ENCODE measurements around the gene METTL17.
"Not testable (repeated sequence)": the region's sequence is repeated elsewhere in the genome, so short reads cannot be mapped to it uniquely, and the experiment has no call there.

METTL17 gene, protein sequence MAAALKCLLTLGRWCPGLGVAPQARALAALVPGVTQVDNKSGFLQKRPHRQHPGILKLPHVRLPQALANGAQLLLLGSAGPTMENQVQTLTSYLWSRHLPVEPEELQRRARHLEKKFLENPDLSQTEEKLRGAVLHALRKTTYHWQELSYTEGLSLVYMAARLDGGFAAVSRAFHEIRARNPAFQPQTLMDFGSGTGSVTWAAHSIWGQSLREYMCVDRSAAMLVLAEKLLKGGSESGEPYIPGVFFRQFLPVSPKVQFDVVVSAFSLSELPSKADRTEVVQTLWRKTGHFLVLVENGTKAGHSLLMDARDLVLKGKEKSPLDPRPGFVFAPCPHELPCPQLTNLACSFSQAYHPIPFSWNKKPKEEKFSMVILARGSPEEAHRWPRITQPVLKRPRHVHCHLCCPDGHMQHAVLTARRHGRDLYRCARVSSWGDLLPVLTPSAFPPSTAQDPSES

DNA sequence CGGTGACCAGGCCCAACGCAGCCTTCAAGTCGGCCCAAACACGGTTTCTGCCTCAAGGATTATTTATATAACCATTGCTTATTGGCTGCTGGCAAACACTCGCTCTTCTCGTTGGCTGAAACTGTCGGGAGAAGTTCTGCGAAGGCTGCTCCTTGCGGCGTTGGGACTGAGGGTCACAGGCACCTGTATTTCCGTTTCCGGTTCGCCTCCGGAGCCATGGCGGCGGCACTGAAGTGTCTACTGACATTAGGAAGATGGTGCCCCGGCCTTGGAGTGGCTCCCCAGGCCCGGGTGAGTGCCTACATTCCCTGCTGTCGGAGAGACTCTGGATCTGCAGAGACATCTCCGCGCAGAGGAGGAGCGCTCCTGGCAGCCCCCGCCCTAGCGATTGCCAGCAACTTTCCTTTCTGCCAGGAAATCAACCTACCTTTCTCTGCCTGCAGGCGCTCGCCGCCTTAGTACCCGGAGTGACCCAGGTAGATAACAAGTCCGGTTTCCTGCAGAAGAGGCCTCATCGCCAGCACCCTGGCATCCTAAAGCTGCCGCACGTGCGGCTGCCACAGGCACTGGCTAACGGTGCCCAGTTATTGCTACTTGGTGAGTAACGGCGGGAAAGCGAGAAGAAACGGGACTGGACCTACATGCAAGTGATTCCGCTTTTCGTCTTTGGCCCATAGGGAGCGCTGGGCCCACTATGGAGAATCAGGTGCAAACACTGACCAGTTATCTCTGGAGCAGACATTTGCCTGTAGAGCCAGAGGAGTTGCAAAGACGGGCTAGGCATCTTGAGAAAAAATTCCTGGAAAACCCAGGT lies at the start of gene METTL17:
Gene METTL17 (plus strand): TSS at position 194 of the 814 bp plus-strand sequence. CDS start 23 bp downstream, at position 217.
- DNase-seq: peak; percentile 76

- not testable (repeated sequence) for DNase-seq
Observed at GRCh38 chr14:20945146-20945545, 44.6 kb upstream of the METTL17 start.

- not testable (repeated sequence) for DNase-seq
Observed at GRCh38 chr14:20946707-20947106, 43.1 kb upstream of the METTL17 start.

DNA sequence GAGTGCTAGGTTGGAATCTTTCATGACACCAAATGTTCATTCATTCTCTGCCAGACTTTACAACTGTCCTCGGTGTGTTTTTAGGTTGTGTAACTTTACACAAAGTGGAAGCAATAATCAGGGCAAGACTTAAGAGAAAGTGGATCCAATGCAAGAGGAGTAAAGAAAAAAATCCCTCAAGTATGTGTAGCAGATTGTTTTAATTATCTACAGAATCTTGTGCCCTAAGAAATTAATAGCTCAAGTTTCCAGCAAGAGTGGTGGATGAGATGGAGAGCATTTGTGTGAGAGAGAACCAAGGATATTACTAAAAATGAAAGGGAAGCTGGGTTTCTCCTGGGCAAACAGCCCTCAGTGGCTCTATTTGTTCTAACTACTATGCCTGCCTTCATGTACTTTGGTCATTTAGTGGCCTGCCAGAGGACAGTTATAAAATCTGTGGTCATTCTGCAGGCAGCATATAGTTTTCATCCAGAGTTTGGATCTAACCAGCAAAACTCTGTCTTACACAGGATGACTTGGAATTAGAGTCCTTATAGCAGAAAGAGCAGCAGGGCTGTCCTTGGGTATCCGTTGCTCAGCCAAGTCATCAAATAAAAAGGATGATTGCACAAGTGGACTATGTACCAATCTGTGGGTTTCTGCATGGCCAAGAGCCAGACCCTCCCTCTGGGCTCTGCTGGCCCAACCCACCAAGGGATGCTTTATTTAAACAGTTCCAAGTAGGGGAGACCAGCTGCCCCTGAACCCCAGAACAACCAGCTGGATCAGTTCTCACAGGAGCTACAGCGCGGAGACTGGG lies 34.8 kb upstream of the METTL17 start, which contains the start of gene RNASE2:
Gene RNASE2 (plus strand): TSS at position 752 of the 802 bp plus-strand sequence. CDS start 285 bp downstream, outside the sequence.
- not testable (repeated sequence) for DNase-seq

DNA sequence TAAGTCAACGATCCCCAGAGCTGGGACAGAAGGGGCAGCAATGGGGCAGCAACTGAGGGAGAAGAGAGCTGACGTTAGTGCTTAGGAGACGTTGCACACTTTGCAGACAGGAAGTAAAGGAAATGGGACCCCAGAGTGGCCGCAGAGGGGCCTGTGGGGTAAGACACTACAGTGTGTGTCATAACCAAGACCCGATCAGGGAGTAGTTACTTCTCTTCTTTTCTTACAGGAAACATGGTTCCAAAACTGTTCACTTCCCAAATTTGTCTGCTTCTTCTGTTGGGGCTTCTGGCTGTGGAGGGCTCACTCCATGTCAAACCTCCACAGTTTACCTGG lies 34.3 kb upstream of the METTL17 start:
- not testable (repeated sequence) for DNase-seq

GRCh38 chr14:20956376-20956976 lies 33.3 kb upstream of the METTL17 start:
- DNase-seq: no peak

GRCh38 chr14:20958946-20959345 lies 30.8 kb upstream of the METTL17 start:
- DNase-seq: not testable (repeated sequence)

DNA sequence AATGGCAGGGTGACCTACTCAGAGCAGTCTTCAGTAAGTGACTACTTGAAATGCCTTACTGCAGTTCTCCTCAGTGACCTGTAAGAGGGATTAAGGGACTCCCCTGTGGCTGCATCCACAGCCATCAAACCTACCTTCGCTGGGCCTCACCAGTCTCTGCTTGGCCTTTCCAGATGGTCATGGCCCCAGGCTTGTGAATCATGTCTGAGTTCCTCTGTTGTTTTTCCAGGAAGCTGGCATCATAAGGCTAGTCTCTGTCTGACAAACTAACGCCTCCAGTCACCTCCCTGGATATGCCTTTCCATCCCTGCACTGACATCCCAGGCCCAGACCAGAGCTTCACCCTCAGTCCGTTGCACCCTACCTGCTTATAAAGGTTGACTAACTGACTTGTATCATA lies 20.4 kb upstream of the METTL17 start:
- DNase-seq: no peak

DNA sequence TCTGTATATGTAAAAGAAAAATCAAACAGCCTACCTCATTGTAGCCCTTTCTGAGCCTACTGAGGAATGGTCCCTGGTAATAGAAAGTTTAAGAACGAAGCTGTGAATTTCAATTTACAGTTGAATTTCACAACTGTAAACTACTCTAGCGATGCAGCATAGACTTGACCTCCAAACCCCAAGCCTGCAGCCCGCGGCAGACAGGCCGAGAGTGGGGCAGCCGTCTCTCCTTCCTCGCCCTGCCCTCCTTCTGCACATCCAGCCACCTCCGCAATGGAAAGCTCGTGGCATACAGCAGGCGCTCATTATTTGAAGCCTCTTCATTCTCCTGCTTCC lies 19.2 kb upstream of the METTL17 start:
- DNase-seq: peak; percentile 17

DNA sequence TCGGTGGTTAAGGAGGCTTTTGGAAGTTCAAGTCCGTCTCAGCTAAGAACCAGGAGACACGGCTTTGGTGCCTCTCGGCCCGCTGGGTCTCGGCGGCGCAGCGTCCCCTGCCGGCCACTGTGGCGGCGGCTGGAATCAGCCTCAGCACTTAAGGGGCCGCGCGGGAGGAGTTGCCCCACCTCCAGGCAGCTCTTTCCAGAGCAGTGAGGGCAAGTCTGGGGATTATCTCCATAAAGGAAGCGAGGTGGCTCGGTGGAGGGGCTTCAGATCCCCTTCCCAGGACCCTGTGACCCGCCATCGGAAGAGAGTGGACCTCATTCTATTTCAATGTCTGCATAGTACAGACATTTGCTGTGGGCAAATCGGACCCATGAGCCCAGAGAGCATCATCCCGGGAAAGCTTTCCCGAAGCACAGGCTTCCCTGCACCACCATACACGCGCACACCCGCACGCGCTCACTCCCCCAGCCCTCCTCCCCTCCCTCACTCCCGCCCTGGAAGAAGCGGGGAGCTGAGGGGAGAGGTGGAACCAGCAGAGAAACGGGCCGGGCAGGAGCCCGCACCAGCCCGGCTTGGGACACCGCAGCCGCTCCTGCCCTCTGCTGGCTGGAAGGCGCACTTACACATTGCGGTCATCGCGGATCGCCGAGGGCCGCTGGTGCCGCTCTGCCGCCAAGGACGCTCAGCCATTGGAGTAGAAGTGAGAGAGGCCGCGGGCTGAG lies 18.6 kb upstream of the METTL17 start:
- peak; percentile 75 for DNase-seq

DNA sequence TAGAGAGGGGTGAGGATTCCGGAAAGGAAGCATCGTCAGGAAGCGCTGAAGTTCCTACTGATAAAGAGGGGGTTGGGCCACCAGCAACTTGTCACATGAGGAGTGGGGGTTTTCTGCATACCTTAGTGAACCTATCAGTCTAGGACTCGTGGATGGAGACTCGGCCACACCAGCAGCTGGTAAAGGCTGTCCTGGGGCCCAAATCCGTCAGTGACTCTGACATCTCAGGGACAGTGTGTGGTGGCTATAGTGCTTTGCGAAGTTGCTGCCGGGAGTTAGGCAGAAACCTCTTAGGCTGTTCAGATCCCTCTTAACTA lies 18.1 kb upstream of the METTL17 start:
- DNase-seq: no peak

GRCh38 chr14:20973501-20973900 lies 16.3 kb upstream of the METTL17 start:
- DNase-seq: no peak

DNA sequence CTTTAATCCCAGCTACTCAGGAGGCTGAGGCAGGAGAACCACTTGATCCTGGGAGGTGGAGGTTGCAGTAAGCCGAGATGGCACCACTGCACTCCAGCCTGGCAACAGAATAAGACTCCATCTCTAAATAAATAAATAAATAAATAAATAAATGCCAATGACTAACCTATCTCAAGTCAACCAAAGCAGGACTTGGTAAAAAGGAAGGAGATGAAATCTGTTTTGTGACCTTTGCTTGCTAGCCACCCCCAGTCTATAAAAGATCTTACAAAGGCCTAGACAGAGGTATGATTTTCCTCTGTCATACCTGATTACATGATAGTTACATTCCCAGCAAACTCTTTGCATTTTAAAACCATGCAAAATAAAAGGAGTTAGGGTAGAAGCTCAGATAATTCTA lies 13.5 kb upstream of the METTL17 start:
- DNase-seq: no peak

DNA sequence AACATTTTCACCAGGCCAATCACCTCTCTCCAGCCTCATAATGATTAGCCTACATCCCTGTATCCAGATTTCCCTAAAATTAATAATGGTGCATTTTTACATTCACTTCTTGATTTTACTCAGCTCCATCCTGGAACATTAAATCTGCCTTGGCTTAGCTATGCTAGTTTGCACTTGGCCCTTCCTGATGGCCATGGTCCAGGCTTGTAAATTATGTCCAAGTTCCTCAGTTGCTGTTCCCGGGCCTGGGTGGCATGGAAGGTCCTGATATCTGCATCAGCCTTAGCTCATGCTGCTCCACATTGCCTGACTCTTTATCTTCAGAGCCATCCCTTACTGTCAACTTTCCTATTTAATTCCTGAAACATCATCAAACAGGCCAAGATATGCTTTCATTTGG lies 11.1 kb upstream of the METTL17 start:
- DNase-seq: no peak

GRCh38 chr14:20980906-20981305 lies 8.9 kb upstream of the METTL17 start:
- no peak for DNase-seq

GRCh38 chr14:20982646-20983369 lies 7.0 kb upstream of the METTL17 start:
- no peak for DNase-seq

DNA sequence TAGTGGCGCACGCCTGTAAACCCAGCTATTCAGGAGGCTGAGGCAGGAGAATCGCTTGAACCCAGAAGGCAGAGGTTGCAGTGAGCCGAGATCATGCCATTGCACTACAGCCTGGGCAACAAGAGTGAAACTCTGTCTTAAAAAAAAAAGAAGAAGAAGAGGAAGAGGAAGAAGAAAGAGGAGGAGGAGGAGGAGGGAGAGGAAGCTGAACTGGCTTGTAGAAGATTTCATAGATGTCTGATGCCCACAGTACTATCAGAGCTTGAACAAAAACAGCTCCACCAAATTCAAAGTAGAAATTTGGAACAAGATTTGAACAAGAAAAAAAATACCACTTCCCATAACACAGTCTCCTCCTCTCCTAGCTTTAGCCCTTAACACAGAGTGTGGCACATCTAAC lies 4.1 kb upstream of the METTL17 start:
- not testable (repeated sequence) for DNase-seq

DNA sequence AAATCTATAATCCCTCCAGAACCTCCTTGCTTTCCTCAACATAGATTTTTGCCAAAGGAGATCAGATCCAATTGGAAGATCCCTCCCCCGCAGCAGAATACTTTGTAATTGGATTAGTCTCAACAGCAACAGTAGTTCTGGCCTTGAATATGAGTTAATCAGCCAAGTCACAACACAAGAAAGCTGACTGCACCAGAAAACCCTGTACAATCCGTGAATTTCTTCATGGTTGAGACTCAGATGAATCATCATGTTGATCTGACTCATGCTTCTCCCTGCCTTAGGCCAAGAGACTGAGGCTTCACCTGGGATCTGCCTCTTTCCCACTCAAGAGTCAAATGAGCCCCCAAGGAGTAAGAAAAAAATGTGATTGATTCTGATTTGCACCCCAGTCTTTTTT lies 3.0 kb upstream of the METTL17 start:
- no peak for DNase-seq

- no peak for DNase-seq
Observed at GRCh38 chr14:20988717-20989470, 886 bp upstream of the METTL17 start.

DNA sequence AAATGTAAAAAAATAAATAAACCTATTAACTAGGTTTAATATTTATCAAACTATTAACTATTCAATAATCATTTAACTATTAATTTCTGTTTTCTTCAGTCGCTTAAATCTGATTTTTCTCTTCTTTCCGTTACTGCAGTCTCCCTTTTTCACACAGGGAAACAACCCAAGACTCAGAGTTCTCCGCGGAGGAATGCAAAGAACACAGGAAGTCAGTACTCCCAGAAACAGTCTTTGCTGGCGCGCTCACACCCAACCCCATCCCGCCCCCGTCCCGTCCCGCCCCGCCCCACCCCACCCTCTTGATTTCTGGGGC lies 351 bp upstream of the METTL17 start:
- no peak for DNase-seq

DNA sequence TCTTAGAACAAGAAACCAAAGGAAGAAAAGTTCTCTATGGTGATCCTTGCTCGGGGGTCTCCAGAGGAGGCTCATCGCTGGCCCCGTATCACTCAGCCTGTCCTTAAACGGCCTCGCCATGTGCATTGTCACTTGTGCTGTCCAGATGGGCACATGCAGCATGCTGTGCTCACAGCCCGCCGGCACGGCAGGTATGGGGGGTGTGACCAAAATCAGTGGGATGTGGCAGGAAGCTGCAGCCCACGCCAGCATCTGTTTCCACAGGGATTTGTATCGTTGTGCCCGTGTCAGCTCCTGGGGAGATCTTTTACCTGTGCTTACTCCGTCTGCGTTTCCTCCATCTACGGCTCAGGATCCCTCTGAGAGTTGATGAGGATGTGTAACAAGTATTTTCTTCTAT lies 6.7 kb downstream of the METTL17 start:
- no peak for DNase-seq

Data from activated CD8-positive, alpha-beta memory T cell treated with anti-CD3 and anti-CD28 coated beads, Interleukin-2, amount 50 U/mL, for 4 hours (primary cell).